GM12864 (cell line): ENCODE results near the gene LRPAP1.

Experiments
- DNase-seq: peaks from one replicate; pipeline ENCODE4 v3.0.0-alpha.2; 2011; ENCODE audit warnings: low read depth
- H3K4me3 ChIP-seq: 2 replicates; pipeline ENCODE4 v1.5.1; 2011; ENCODE audit warnings: mild to moderate bottlenecking, low read depth, low read length, control low read depth
- CTCF ChIP-seq: IDR thresholded peaks from 2 replicates; pipeline ENCODE4 v1.5.1; 2011; ENCODE audit warnings: low read depth, mild to moderate bottlenecking, moderate library complexity, low read length, control low read depth, inconsistent platforms; ENCODE audit errors: missing control alignments

Gene LRPAP1

DNA sequence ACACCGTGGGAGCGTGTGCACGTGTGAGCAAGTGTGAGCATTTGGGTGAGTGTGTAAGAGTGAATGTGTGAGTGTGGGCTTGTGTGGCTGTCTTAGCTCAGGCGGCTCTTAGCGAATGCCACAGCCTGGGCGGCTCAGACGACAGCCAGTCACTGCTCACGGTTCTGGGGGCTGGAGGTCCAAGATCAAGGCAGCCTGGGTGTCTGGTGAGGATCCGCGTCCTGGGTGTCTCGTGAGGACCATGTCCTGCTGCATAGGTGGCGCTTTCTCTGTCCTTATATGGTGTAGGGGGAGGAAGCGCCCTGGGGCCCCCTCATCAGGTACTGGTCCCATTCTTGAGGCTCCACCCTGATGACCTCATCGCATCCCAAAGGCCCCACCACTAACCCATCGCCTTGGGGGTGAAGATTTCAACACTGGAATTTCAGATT, 64.6 kb downstream of the LRPAP1 start:
- H3K4me3 ChIP-seq = no peak overlapping the region
- no peak for TF ChIP-seq CTCF
- DNase-seq = no peak

- H3K4me3 ChIP-seq = no peak overlapping the region
- TF ChIP-seq CTCF = no peak
- DNase-seq = no peak
Observed at GRCh38 chr4:3466691-3467600, 65.3 kb downstream of the LRPAP1 start.

GRCh38 chr4:3465698-3466671, 66.2 kb downstream of the LRPAP1 start:
- no peak overlapping the region for H3K4me3 ChIP-seq
- DNase-seq = no peak
- no peak for TF ChIP-seq CTCF

DNA sequence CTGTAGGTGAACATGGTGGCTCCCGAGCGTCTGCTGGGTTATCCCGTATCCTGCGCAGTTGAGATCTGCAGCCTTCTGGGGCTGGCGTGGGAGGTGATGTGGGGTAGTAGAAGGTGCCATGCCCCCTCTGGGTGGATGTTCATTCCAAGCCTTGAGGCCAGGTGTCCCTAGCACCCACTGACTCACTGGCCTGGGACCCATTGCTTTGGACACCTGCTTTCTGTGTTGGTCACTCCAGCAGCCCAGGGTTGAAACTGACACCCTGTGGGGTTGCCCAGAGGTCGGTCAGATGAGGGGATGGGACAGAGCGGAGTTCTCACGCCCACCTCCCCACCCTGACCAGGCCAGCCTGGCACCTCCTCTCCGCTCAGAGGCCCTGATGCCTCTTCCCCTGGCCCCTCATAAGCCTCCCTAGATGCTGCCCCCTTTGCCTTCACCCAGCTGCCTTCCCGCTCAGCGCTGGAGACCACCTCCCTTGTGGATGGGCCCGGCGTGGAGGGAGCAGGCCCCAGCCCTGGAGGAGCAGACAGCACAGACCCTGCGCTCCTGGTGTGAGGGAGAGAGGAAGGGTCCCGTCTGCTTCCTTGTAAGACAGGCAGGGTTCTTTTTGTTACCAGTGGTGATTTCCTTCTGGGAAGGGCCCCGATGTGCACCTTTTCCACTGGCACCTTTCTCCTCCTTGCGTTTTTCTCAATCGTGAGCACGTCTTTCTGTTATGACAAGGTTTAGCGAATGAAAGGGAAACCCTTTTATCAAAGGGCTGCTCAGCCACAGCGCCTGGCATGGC, 67.1 kb downstream of the LRPAP1 start:
- TF ChIP-seq CTCF = no peak

DNA sequence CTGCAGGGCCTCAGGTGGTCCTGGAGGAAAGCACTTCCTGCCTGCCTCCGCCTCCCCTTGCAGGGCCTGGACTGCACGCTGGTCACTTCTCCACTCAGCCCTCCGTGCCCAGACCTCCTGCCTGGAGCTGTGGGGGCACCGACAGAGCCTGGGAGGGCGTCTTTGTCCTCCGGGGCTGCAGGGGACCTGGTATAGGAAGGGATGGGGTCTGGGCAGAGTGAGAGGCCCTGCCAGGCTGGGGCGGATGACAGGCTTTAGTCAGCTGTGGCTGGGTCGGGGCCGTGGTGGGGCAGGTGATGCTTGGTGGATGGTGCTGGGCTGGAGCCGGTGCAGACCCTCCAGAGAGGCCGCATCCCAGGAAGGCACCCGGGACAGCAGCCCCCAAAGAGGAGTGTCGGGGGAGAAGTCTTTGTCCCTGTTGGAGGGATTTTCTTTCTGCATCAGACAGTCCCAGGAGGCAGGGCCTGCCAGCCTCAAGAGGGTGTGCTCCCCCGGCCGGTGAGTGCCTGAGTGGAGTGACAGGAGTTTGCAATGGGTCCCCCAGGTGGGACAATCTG, 67.8 kb downstream of the LRPAP1 start:
- DNase-seq = no peak
- H3K4me3 ChIP-seq = no peak overlapping the region
- TF ChIP-seq CTCF = no peak

More for the DNA sequence above, 67.1 kb downstream of the LRPAP1 start:
- DNase-seq = no peak
- H3K4me3 ChIP-seq = no peak overlapping the region
